ENCODE results near the gene NACC2.
A peak's percentile ranks its signal among the peaks of the same experiment; 100 is the strongest.

NACC2 gene

DNA sequence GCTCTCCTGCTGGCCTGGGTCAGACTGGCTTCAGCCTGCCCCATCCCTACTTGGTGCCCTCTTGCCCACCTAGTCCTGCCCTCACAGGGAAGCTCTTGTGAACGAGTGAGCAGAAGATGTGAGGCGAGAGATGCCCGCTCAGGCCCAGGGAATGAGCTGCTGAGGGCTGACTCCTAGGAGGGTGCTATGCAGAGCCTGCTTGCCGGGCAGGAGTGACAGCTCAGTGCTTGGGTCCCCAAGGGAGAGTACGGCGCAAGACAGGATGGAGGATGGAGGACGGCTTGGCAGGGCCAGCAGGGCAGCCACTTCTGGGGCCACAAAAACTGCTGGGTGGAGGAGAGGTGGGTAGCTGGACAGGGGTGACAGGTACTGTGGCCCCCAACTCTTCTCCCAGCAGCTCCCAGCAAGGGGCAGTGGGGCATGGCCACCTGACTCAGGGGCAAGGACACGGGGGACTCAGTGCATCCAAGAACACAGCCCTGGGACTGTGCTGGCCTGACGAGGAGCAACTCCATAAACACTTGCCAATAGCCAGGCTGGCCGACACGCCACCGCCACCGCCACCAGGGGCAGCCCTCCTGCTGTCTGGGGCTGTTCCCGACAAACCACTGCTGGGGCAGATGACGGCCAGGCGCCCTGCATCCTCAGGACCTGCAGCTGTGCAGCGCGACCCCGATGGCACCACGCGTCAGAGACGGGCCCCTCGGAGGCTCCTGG lies 78.4 kb downstream of the NACC2 start:
- DNase-seq (ENCODE audit: low read depth, low spot score), result no peak
- no peak overlapping the region for H3K27ac ChIP-seq

DNA sequence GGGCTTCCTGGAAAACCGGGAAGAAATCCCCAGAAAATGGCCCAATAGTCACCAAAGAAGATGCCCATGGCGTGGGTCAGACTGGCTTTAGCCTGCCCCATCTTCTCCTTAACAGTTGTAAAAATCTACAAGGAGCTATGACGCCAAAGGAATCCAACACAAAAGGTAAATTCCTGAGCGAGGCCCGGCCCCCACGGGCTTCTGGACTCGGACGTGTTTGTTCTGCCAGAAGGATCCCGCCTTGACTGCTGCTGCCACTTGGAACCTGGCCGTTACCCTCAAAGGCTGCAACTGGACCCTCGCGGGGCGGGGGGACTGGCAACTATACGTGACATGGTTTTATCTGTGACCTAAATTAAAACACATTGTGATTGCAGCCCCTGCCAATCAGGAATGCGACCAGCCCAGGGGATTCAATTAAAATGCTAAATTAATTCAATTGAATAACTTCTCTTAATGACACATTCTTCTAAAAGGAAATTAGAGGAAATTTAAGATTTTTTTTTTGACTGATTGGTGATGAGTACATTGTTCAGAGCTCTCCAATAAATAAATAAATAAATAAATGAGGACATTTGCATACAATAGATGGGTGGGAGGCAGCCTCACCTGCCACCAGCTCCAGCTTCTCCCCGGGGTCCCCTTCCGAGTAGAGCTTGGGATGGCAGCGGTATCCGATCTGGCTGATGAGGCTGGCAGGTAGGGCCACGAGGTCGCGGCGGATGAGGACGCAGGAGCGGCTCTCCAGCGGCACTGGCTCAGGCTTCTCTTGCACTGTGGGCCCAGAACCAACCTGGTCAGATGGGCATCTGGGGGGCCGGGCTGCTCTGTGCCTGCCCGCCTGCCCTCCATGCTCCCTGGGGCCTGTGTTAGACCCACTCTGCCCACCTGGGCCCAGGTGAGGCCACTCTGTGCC lies 79.2 kb downstream of the NACC2 start:
- no peak overlapping the region for H3K27ac ChIP-seq
- DNase-seq (ENCODE audit: low read depth, low spot score), result no peak

GRCh38 chr9:136014924-136015633 lies 80.0 kb downstream of the NACC2 start:
- H3K27ac ChIP-seq, result no peak overlapping the region
- DNase-seq (ENCODE audit: low read depth, low spot score), result no peak

DNA sequence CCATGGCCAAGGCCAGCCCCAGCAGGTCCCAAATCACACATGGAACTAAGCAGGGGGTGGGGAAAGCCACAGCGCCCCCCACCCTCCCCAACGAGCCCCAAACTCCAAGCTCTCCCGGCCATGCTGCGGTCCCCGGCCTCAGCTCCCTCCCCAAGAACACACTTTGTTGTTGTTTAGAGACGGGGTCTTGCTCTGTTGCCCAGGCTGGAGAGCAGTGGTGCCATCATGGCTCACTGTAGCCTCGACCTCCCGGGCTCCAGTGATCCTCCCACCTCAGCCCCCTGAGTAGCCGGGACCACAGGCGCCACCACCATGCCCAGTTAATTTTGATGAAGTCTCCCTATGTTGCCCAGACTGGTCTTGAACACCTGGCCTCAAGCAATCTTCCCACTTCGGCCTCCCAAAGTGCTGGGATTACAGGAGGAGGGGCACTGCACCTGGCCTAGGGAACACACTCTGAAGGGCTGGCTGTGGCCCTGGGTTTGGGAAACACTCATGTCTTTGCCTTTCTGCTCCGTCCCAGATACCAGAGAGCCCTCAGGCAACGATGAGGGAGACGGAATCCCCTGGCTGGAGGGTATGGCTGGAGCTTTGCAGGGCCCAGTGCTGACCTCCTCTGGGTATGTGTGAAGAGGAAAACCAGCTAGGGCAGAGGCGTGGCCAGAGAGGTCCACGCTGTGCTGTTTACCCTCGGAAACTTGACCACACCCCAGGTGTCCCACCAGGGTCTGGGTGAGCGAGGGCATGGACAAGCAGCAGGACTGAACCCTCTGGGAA lies 80.8 kb downstream of the NACC2 start:
- H3K27ac ChIP-seq, result no peak overlapping the region
- DNase-seq (ENCODE audit: low read depth, low spot score), result no peak

DNA sequence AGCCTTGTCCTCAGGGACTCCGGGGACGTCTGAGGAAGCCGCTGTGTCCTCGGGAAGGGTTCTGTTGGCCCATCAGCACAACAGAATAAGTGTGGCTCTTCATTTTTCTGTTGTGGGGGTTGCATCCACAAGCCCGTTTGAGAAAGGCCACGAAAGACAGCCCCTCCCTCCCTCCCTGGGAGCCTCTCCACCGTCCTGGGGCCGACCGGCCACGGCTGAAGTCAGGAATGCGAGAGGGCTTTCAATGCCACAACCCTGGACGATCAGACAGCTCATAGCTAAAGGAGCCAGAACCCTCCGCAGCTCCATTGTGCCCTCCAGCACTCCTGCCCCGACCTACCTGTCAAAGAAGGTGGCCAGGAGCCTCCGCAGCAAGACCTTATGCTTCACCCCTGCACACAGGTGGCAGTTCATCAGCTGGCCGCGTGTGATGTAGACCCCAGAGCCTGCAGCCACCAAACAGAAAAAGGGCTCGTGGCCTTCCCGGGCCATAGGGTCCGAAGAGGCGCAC lies 81.5 kb downstream of the NACC2 start:
- no peak for DNase-seq (ENCODE audit: low read depth, low spot score)
- H3K27ac ChIP-seq, result no peak overlapping the region

DNA sequence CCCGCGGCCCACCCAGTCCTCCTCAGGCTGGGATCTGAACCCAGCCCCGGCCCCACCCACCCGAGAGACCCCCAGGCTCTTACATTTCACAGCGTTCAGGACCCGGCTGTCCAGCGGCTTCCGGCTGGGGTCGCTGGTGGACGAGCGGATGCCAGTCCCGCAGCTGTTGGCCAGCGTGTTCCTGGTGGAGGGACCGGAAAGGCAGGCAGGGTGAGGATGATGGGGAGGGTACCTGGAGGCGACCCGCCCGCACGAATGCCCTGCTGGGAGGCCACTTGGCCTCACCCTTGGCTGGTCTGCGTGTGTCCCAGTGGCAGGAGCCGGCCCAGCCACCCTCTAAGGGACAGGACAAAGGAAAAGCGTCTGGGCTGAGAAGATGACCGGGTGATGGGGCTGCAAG lies 82.0 kb downstream of the NACC2 start:
- DNase-seq (ENCODE audit: low read depth, low spot score), result no peak
- H3K27ac ChIP-seq, result no peak overlapping the region

- no peak for DNase-seq (ENCODE audit: low read depth, low spot score)
- H3K27ac ChIP-seq, result no peak overlapping the region
Observed at GRCh38 chr9:136012651-136013050, 82.4 kb downstream of the NACC2 start.

DNA sequence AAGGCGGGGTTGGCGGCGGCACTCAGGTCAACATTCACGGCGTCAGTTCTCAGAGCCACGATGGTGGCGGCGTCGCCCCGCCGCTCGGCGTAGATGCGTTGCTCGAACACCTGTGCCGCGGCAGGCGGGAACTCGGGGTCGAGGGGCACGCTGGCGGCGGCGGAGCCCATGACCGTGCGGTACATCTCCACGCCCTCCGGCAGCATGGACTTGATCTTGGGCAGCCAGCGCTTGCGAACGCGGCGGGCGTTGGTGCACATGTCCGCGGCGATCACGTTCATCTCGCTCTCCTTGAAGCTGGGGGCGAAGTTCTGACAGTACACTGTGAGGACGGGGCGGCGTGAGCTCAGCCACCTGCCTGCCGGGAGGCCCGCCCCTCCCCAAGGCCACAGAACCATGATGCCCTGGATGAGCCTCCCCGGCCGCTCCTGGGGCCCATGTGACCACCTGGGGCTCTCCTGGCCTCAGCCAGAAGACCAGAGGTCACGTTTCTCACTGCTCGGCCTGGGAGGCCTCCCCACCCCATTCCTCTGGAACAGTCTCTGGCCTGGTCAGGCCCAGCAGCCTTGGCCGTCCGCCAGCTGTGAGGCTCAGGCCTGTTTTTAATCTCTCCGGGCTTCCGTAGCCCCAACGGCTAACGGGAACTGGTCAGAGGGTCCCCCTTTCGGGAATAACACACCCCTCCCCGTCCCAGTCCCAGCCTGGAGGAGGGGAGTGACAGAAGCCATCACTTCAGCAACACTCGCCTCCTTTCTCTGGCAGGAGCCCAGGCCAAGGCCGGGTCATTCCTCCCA lies 83.2 kb downstream of the NACC2 start:
- no peak for DNase-seq (ENCODE audit: low read depth, low spot score)
- H3K27ac ChIP-seq, result no peak overlapping the region

GRCh38 chr9:136011376-136011702 lies 83.8 kb downstream of the NACC2 start:
- DNase-seq (ENCODE audit: low read depth, low spot score), result no peak
- no peak overlapping the region for H3K27ac ChIP-seq

DNA sequence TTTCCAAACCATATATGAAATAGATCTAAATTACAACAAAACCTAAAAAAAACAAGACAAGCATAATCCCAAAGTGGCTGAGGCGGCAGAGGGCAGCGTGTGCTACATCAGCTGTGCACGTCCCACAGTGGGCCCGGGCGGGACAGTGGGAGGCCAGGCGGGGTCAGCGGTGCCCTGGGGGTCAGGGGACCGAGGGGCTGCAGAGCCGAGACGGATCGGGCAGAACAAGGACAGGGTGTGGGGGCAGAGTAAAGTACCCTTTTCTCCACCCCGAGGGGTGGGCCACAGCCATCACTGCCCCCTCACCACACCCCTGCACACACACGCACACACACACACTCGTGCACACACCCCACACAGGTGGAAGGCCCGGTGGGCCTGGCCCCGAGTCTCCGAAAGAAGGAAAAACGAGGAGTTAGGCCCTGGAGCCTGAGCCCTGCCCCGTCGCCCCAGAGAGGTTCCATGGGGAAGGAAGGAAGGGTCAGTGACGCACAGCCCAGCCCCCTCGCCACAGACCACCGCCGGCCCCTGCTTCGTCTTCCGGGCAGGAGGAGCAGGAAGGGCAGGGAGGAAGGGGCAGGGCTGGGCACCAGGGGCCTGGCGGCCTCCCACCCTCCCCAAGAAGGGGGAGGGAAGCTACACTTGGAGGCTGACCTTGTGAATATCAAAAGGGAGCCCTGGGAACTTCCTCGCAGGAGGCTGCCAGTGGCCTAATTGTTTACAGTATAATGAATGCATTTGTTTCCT lies 84.3 kb downstream of the NACC2 start:
- H3K27ac ChIP-seq, result no peak overlapping the region
- DNase-seq (ENCODE audit: low read depth, low spot score), result no peak

GRCh38 chr9:136010176-136010575 lies 84.9 kb downstream of the NACC2 start:
- no peak for DNase-seq (ENCODE audit: low read depth, low spot score)
- no peak overlapping the region for H3K27ac ChIP-seq

GRCh38 chr9:136009516-136009915 lies 85.6 kb downstream of the NACC2 start:
- no peak overlapping the region for H3K27ac ChIP-seq
- DNase-seq (ENCODE audit: low read depth, low spot score), result no peak

DNA sequence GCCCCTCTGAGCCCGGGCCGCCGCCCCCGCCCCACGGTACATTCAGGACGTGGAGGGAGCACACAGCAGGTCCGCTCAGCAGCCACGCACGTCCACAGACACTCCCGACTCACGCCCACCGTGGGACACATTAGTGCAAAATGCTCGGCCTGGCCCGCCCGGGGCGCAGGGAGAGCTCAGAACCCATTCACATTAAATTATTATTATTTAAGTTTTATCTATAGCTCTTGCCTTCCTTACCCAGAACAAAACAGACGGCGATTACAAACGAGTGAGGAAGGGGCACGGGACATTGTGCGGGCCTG lies 86.4 kb downstream of the NACC2 start:
- no peak overlapping the region for H3K27ac ChIP-seq
- no peak for DNase-seq (ENCODE audit: low read depth, low spot score)

GRCh38 chr9:136007934-136008692 lies 87.0 kb downstream of the NACC2 start:
- no peak overlapping the region for H3K27ac ChIP-seq
- DNase-seq (ENCODE audit: low read depth, low spot score), result peak; percentile 1

DNA sequence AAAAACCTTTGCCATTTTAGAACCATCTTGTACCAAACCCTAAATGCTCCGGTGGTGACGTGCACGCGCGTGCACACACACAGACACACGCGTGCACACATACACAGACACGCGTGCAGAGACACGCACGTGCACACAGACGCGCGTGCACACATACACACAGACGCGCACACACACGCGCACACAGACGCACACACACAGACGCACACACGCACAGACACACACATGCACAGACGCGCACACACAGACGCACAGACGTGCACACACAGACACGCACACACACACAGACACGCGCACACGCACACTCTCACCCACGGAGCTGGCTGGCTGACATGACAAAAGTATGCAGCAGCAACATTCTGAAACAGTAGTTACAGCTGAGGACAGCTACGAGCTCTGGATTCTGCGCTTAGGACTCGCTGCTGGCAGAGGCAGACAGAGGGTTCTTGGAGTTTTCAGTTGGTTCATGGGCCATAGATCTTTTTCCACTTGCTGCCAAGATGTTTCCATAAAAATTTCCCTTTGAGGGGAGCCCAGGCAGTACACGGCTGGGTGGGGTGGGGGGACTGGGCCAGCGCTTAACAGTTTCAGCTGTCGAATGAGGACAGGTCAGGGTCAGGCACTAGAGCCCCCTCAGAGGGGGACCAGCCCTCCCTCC lies 87.7 kb downstream of the NACC2 start:
- DNase-seq (ENCODE audit: low read depth, low spot score), result no peak
- no peak overlapping the region for H3K27ac ChIP-seq

- no peak for DNase-seq (ENCODE audit: low read depth, low spot score)
- H3K27ac ChIP-seq, result no peak overlapping the region
Observed at GRCh38 chr9:136006169-136006568, 88.9 kb downstream of the NACC2 start.

GRCh38 chr9:136004712-136005111 lies 90.4 kb downstream of the NACC2 start:
- no peak overlapping the region for H3K27ac ChIP-seq
- DNase-seq (ENCODE audit: low read depth, low spot score), result no peak

- no peak overlapping the region for H3K27ac ChIP-seq
- no peak for DNase-seq (ENCODE audit: low read depth, low spot score)
Observed at GRCh38 chr9:136004219-136004618, 90.9 kb downstream of the NACC2 start.

Measured in epithelial cell of prostate (primary cell).